GM21367 (cell line): ENCODE measurements around the gene CLEC20A.

Experiments used
- ATAC-seq: cut with Tn5 transposase; IDR thresholded peaks from one replicate; pipeline ENCODE4 v1.9.1; 2021; ENCODE audit not compliant: unreplicated experiment

The CLEC20A gene

GRCh38 chr1:178477841-178478240 is 18.9 kb downstream of the CLEC20A start:
- no peak for ATAC-seq

- no peak for ATAC-seq
These were observed 19.4 kb downstream of the CLEC20A start for GRCh38 chr1:178477373-178477772.

DNA sequence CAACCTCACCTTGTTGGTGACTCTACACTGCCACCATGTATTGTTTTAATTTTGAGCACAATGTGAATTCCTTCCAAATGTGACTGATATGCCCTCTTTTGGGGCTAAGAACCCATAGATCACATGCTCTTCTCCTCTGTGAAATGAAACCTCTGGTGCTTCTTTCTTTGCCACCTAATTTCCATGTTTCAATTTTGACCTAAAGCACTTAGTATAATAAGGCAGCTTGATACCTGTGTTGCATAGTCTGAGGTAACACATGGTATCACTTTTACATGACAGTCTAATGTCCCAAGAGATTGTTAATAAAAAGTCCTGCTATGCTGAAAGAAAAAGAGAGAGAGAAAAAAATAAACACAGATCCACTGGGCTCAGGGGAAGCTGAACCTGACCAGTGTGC is 24.2 kb downstream of the CLEC20A start:
- no peak for ATAC-seq

GRCh38 chr1:178470411-178470960 is 26.3 kb downstream of the CLEC20A start:
- no peak for ATAC-seq

DNA sequence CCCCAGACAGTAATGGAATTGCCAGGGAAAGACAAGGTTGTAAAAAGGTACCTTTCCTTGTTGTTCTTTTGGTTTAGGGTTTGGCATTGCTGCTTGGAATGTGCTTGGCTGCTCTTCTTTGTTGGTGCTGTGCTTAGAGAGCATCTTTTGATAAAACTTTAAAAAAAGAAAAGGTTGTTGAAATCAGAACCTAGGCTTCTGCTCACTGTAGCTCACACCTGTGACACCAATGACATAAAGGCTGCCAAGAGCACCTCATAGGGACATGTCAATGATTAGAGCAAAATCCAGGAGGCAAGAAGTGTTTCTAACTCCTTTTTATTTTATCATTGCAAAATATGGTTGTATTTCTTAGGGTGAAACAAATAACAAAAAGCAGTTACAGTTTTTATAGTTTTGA is 28.9 kb downstream of the CLEC20A start:
- ATAC-seq = no peak

GRCh38 chr1:178465011-178465410 is 31.8 kb downstream of the CLEC20A start:
- ATAC-seq = no peak

DNA sequence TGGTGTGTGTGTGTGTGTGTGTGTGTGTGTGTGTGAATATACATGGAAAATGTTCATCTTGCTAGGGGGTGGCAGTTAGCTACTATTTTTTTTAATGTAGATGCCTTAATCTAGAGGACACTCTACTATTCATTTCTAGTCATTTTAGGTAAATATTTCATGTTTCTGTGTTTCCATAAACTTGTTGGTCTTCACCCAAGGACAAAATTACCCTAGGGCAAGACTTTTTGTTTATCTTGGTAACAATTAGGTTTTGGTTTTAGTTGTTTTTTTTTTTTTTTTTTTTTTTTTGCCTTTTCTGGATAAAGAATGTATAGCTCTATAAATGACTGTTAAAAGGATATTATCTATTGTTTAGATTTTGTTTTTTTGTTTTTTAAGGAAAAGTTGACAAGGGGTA is 32.2 kb downstream of the CLEC20A start:
- ATAC-seq = no peak

GRCh38 chr1:178464141-178464540 is 32.6 kb downstream of the CLEC20A start:
- ATAC-seq = no peak

DNA sequence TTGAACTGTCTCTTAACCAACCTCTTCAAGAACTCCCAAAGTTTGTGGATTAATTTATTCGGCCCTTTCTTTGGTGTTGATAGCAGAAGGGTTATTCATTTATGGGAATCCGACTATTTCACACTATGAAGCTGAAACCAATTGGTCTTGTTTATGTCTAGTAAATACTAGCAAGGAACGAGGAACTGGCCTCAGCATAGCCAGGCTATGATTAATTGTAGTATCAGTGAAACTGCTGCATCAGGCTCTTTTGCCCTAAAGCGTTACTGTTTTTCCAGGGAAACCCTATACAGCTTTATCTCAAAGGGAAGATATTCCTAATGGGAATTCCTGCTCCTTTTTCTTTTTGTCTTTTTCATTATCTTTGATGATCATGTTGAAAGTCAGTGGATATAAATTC is 35.1 kb downstream of the CLEC20A start:
- ATAC-seq = no peak

DNA sequence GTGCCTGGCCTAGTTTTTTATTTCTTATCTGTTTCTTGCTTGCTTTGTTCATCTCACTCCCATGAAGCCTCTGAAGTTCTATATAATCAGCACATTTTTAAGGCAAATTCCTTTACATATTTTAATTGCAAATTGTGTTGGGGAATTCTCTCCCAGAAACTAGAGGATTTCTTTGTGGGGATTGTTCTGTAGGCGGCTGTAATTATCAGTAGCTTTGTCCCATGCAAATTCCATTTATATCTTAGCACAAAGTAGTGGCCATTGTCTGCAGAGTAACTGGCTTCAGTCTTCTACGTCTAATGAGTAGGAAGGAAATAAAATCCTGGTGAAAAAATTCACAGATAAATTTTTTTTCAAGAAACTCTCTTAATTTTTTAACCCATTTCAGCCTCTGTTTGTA is 35.7 kb downstream of the CLEC20A start:
- ATAC-seq = no peak

GRCh38 chr1:178458203-178458602 is 38.6 kb downstream of the CLEC20A start:
- ATAC-seq = no peak

DNA sequence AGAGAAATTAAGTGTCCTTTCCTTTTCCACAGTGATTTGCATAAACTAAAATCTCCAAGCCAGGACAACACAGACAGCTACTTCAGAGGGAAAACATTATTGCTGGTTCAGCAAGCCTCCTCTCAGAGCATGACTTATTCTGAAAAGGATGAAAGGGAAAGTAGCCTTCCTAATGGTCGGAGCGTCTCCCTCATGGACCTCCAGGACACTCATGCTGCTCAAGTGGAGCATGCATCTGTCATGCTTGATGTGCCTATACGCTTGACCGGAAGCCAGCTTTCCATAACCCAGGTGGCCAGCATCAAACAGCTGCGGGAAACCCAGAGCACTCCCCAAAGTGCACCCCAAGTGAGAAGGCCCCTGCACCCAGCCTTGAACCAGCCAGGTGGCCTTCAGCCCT is 39.1 kb downstream of the CLEC20A start:
- no peak for ATAC-seq

DNA sequence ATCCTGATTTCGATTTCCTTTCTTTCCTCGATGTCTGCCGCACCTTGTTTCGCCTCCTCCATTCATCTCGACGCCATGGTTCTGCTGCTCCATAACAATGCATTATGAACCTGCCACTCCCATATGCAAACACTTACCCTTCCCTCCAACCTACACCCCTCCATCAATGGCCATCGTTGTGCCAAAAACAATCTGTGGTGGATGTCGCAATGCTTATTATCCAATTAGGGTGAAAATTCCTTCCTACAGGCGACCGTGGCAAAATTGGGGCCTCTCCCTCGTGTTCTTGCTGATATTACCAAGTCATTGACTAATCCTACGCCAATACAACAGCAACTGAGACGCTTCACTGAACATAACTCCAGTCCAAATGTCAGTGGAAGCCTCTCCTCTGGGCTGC is 40.3 kb downstream of the CLEC20A start:
- ATAC-seq = no peak

GRCh38 chr1:178452013-178452412 is 44.8 kb downstream of the CLEC20A start:
- no peak for ATAC-seq

DNA sequence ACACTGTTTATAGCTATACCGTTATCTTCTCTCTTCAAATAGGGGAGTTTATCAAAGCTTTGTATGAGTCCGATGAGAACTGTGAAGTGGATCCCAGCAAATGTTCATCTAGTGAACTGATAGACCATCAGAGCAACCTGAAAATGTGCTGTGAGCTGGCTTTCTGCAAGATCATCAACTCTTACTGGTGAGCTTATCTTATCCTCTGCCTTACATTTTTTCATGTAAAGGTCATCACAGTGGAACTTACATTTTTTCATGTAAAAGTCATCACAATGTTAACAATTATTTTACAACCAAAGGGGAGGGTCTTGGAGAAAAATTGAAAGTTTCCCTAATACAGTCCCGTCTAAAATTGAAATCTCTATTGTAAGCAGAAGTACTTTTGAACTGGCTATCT is 45.2 kb downstream of the CLEC20A start:
- no peak for ATAC-seq

DNA sequence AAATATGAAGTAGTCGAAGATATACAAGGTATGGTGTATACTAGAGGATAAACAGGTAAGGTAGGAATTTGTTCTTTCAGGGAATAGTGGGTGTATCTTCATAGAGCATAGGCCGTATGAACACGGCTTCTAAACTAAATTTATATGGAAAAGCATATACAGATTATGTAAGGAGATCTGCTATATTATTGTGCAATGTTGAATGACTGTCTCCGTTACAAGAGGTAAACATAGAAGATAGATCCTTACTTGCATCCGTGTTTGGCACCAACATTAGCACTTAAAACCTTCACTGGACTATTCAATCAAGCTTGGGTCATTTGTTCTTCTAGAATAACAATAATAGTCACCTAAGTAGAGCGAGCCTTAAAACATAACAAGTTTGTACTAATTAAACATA is 45.9 kb downstream of the CLEC20A start:
- ATAC-seq = no peak

- no peak for ATAC-seq
These were observed 53.8 kb downstream of the CLEC20A start for GRCh38 chr1:178442925-178443324.

DNA sequence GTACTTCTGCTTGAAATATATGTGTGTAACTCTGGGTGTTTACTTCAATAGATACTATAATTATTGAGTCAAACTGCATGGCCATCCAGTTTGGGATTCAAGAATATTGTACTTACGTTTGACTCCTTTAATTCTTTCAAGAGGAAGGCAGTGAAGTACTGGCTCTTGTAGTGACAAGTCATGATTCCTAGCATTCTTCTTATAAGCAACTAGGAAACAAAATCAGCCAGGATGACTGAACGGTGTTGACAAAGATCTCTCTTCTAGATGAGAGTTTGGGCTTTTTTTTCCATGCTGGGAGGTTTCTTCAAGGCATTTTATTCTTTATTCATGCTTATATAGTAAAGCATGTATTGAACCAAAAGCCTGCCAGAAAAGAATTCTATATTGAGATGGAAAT is 58.3 kb downstream of the CLEC20A start:
- ATAC-seq = no peak

- no peak for ATAC-seq
These were observed 59.9 kb downstream of the CLEC20A start for GRCh38 chr1:178436899-178437298.

DNA sequence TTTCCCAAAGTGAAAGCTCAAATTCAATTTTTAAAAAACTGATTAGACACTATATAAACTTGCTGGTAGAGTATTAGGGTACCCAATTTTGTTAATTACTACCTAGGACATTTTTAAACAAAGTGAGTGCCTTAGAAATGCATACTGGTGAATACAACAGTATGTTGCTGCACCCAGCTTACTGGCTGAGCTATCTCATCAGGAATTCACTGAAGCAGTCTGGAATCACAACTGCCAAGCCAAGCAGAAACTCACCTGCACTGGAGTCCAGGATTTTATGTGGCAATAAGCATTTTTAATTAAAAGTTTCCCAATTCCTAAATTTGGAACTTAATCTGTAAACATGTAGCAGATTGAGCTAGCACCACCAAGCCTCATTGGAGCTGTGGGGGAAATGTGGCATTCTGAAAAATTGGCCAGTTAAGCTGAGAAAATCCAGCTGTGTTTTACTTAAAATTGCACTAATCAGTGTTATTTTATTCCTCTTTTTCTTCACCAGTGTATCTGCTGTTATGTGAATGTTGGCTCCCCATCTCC is 61.8 kb downstream of the CLEC20A start:
- ATAC-seq = no peak

- no peak for ATAC-seq
These were observed 62.4 kb downstream of the CLEC20A start for GRCh38 chr1:178434360-178434759.
